Mesenchymal stem cell (in vitro differentiated cells and primary cell): Measurements from ENCODE around the gene DSCAML1.

ENCODE experiments used
- DNase-seq: peaks from one replicate; pipeline ENCODE4 v3.0.0-alpha.2; 2013
- H2AFZ ChIP-seq: one replicate; pipeline ENCODE4 v1.6.1; 2013; ENCODE audit warnings: low read depth, mild to moderate bottlenecking, control low read depth, inconsistent platforms, low read length, moderate library complexity
- H2AK5ac ChIP-seq: 2 replicates; pipeline ENCODE4 v1.6.1; 2013; ENCODE audit warnings: low read length, moderate library complexity, mild to moderate bottlenecking, inconsistent platforms; ENCODE audit not compliant: severe bottlenecking
- H2BK120ac ChIP-seq: one replicate; pipeline ENCODE4 v1.6.1; 2013; ENCODE audit warnings: low read depth, mild to moderate bottlenecking, inconsistent platforms, low read length, moderate library complexity
- H2BK12ac ChIP-seq, 2 experiments: one replicate each; pipeline ENCODE4 v1.6.1; 2013; ENCODE audit warnings: inconsistent platforms in 2 of 2, low read length in 2 of 2, mild to moderate bottlenecking in 2 of 2, moderate library complexity in 2 of 2, control low read depth in 1 of 2
- H2BK15ac ChIP-seq: one replicate; pipeline ENCODE4 v1.6.1; 2013; ENCODE audit warnings: mild to moderate bottlenecking, low read depth, inconsistent platforms; ENCODE audit not compliant: poor library complexity, severe bottlenecking
- H2BK5ac ChIP-seq: 2 replicates; pipeline ENCODE4 v1.6.1; 2013; ENCODE audit warnings: low read depth, mild to moderate bottlenecking, low read length, control low read depth, inconsistent platforms; ENCODE audit not compliant: poor library complexity, severe bottlenecking
- H3K14ac ChIP-seq, 2 experiments: one replicate each; pipeline ENCODE4 v1.6.1; 2013; ENCODE audit warnings: inconsistent platforms in 2 of 2, low read length in 2 of 2, control low read depth in 1 of 2, mild to moderate bottlenecking in 1 of 2, moderate library complexity in 1 of 2
- H3K18ac ChIP-seq, 2 experiments: one replicate each; pipeline ENCODE4 v1.6.1; 2013; ENCODE audit warnings: inconsistent platforms in 2 of 2, low read length in 2 of 2, control low read depth in 1 of 2, low read depth in 1 of 2, mild to moderate bottlenecking in 1 of 2
- H3K23ac ChIP-seq, 2 experiments: one replicate each; pipeline ENCODE4 v1.6.1; 2013; ENCODE audit warnings: inconsistent platforms in 2 of 2, low read length in 2 of 2, mild to moderate bottlenecking in 2 of 2, moderate library complexity in 2 of 2, control low read depth in 1 of 2
- H3K27ac ChIP-seq: 2 replicates; pipeline ENCODE4 v1.5.1; 2013; ENCODE audit warnings: mild to moderate bottlenecking, moderate library complexity, low read length, control low read depth, inconsistent platforms; ENCODE audit not compliant: poor library complexity, severe bottlenecking
- H3K27me3 ChIP-seq, 2 experiments: 2 replicates each; pipeline versions ENCODE4 v1.6.1 to v1.7.0; 2013; ENCODE audit warnings: low read length in 2 of 2, mild to moderate bottlenecking in 2 of 2, moderate library complexity in 2 of 2, control low read depth in 1 of 2, inconsistent platforms in 1 of 2; ENCODE audit not compliant: control insufficient read depth in 1 of 2, insufficient read depth in 1 of 2
- H3K36me3 ChIP-seq, 2 experiments: 2 replicates each; pipeline versions ENCODE4 v1.6.1 to v1.7.0; 2013; ENCODE audit warnings: low read length in 2 of 2, control low read depth in 1 of 2, inconsistent platforms in 1 of 2, low read depth in 1 of 2, mild to moderate bottlenecking in 1 of 2; ENCODE audit not compliant: insufficient read depth in 2 of 2, control insufficient read depth in 1 of 2
- H3K4ac ChIP-seq, 2 experiments: one replicate each; pipeline ENCODE4 v1.6.1; 2013; ENCODE audit warnings: inconsistent platforms in 2 of 2, low read length in 2 of 2, mild to moderate bottlenecking in 2 of 2, moderate library complexity in 2 of 2, control low read depth in 1 of 2, low read depth in 1 of 2
- H3K4me1 ChIP-seq: 2 replicates; pipeline ENCODE4 v1.6.1; 2013; ENCODE audit warnings: low read depth, low read length, control low read depth; ENCODE audit not compliant: control insufficient read depth, insufficient read depth
- H3K4me2 ChIP-seq: 2 replicates; pipeline ENCODE4 v1.6.1; 2013; ENCODE audit warnings: low read length, mild to moderate bottlenecking, inconsistent platforms; ENCODE audit not compliant: poor library complexity, severe bottlenecking
- H3K4me3 ChIP-seq, 2 experiments: 2 replicates each; pipeline versions ENCODE4 v1.5.1 to v1.7.0; 2013; ENCODE audit warnings: low read length in 2 of 2, mild to moderate bottlenecking in 2 of 2, control low read depth in 1 of 2, low read depth in 1 of 2; ENCODE audit not compliant: insufficient read depth in 1 of 2
- H3K79me1 ChIP-seq: replicated peaks from 2 replicates; pipeline ENCODE4 v1.6.1; 2013; ENCODE audit warnings: mild to moderate bottlenecking, control low read depth, low read length, inconsistent platforms; ENCODE audit not compliant: poor library complexity, severe bottlenecking
- H3K9ac ChIP-seq: 2 replicates; pipeline ENCODE4 v1.7.0; 2013; ENCODE audit warnings: mild to moderate bottlenecking, low read length, moderate library complexity
- H3K9me3 ChIP-seq: 2 replicates; pipeline ENCODE4 v1.7.0; 2013; ENCODE audit warnings: mild to moderate bottlenecking, low read length; ENCODE audit not compliant: control insufficient read depth
- H4K8ac ChIP-seq: one replicate; pipeline ENCODE4 v1.6.1; 2013; ENCODE audit warnings: inconsistent platforms, mild to moderate bottlenecking, low read length, moderate library complexity
- H4K91ac ChIP-seq: one replicate; pipeline ENCODE4 v1.6.1; 2013; ENCODE audit warnings: mild to moderate bottlenecking, low read length, inconsistent platforms
- WGBS: methylation state at CpG from one replicate; pipeline ENCODE4 v1.1.7; 2013; ENCODE audit warnings: mixed read lengths; 5-methylcytosine and 5-hydroxymethylcytosine counted together

The DSCAML1 gene

GRCh38 chr11:117390743-117391142, 406.3 kb downstream of the DSCAML1 start:
- no peak overlapping the region for H4K91ac ChIP-seq
- H3K4ac ChIP-seq: no peak overlapping the region
- no peak overlapping the region for H2BK120ac ChIP-seq
- no peak overlapping the region for H3K4me2 ChIP-seq
- H3K27ac ChIP-seq: no peak overlapping the region
- H3K9me3 ChIP-seq: no peaks in the 10 kb centered on the region
- WGBS: 99% methylated on average over 8 of the region's 8 CpGs
- no peak overlapping the region for H3K14ac ChIP-seq
- H4K8ac ChIP-seq: no peak overlapping the region
- H3K4me1 ChIP-seq: peaks cover 6% of the 10 kb centered on the region
- peaks cover 69 to 78% of the 10 kb centered on the region in 2 experiments for H3K36me3 ChIP-seq
- no peak overlapping the region for H3K4me3 ChIP-seq
- no peak overlapping the region for H2AK5ac ChIP-seq
- no peak for DNase-seq
- H3K9ac ChIP-seq: no peak overlapping the region
- H3K23ac ChIP-seq: no peak overlapping the region
- H2BK15ac ChIP-seq: no peak overlapping the region
- no peaks in the 10 kb centered on the region for H3K27me3 ChIP-seq
- no peak overlapping the region for H2BK5ac ChIP-seq
- H3K79me1 ChIP-seq: peaks cover 1% of the 10 kb centered on the region
- H2AFZ ChIP-seq: no peak overlapping the region
- no peak overlapping the region for H2BK12ac ChIP-seq
- H3K18ac ChIP-seq: no peak overlapping the region

GRCh38 chr11:117387992-117388755, 408.8 kb downstream of the DSCAML1 start:
- 75% methylated on average over 3 of the region's 3 CpGs for WGBS
- Histone ChIP-seq H3K14ac (peak overlapping the region in 1 of 2 experiments; percentile 41), H2BK12ac (no peak overlapping the region), H3K27ac (no peak overlapping the region), H4K8ac (no peak overlapping the region), H2AK5ac (no peak overlapping the region), H3K18ac (no peak overlapping the region), H3K4me2 (no peak overlapping the region), H4K91ac (no peak overlapping the region), H3K79me1 (peaks cover 3% of the 10 kb centered on the region), H2BK5ac (no peak overlapping the region), H3K4me3 (no peak overlapping the region), H3K4me1 (peaks cover 10% of the 10 kb centered on the region), H2AFZ (no peak overlapping the region), H2BK15ac (no peak overlapping the region), H3K9ac (no peak overlapping the region), H3K27me3 (no peaks in the 10 kb centered on the region), H3K36me3 (peaks cover 58 to 69% of the 10 kb centered on the region in 2 experiments), H3K9me3 (no peaks in the 10 kb centered on the region), H3K4ac (no peak overlapping the region), H2BK120ac (no peak overlapping the region), H3K23ac (no peak overlapping the region)
- peak; percentile 53 for DNase-seq

GRCh38 chr11:117385906-117386305, 411.1 kb downstream of the DSCAML1 start:
- Histone ChIP-seq H2BK12ac (no peak overlapping the region), H4K91ac (no peak overlapping the region), H3K4me1 (peaks cover 9% of the 10 kb centered on the region), H2AFZ (no peak overlapping the region), H3K14ac (no peak overlapping the region), H2BK15ac (no peak overlapping the region), H3K36me3 (peaks cover 57 to 65% of the 10 kb centered on the region in 2 experiments), H4K8ac (no peak overlapping the region), H3K9ac (no peak overlapping the region), H3K4ac (no peak overlapping the region), H3K79me1 (peaks cover 8% of the 10 kb centered on the region), H3K18ac (no peak overlapping the region), H2AK5ac (no peak overlapping the region), H3K23ac (no peak overlapping the region), H3K27ac (no peak overlapping the region), H2BK120ac (no peak overlapping the region), H3K4me3 (no peak overlapping the region), H3K9me3 (no peaks in the 10 kb centered on the region), H3K4me2 (no peak overlapping the region), H2BK5ac (no peak overlapping the region), H3K27me3 (no peaks in the 10 kb centered on the region)
- DNase-seq: no peak
- 94% methylated on average over 9 of the region's 9 CpGs for WGBS

- Histone ChIP-seq H3K4me3 (no peak overlapping the region), H2AFZ (no peak overlapping the region), H3K14ac (no peak overlapping the region), H4K8ac (no peak overlapping the region), H3K36me3 (peaks cover 57 to 66% of the 10 kb centered on the region in 2 experiments), H3K27me3 (no peaks in the 10 kb centered on the region), H4K91ac (no peak overlapping the region), H3K23ac (no peak overlapping the region), H2BK15ac (no peak overlapping the region), H2BK5ac (no peak overlapping the region), H3K79me1 (peaks cover 8% of the 10 kb centered on the region), H3K4me1 (peaks cover 9% of the 10 kb centered on the region), H3K4me2 (no peak overlapping the region), H2AK5ac (no peak overlapping the region), H3K9me3 (no peaks in the 10 kb centered on the region), H3K9ac (no peak overlapping the region), H3K4ac (no peak overlapping the region), H3K27ac (no peak overlapping the region), H2BK120ac (no peak overlapping the region), H3K18ac (no peak overlapping the region), H2BK12ac (no peak overlapping the region)
- no peak for DNase-seq
- 98% methylated on average over 3 of the region's 3 CpGs for WGBS
These were observed 411.5 kb downstream of the DSCAML1 start for GRCh38 chr11:117385471-117385870.
